ENCODE results near the gene ZNF469.

- TF ChIP-seq POLR2A (IDR thresholded peaks at IDR 0.05) (no peak), CTCF (IDR thresholded peaks at IDR 0.05) (no peak)
Measured at GRCh38 chr16:88413231-88413630, 30.5 kb downstream of the ZNF469 start.

Measured in upper lobe of left lung (tissue), 4 donors.